ENCODE data around the gene TANGO2.

TANGO2 gene

GRCh38 chr22:20113551-20114310, 92.8 kb downstream of the TANGO2 start:
- H3K27ac ChIP-seq = no peak overlapping the region
- no peak for DNase-seq (ENCODE audit: low read depth, low spot score)

GRCh38 chr22:20114506-20115475, 93.9 kb downstream of the TANGO2 start:
- no peak for DNase-seq (ENCODE audit: low read depth, low spot score)
- H3K27ac ChIP-seq = no peak overlapping the region

GRCh38 chr22:20115691-20116375, 94.9 kb downstream of the TANGO2 start, which contains the start of gene RANBP1:
RANBP1 (plus strand) TSS chr22:20116104; CDS start chr22:20116185, 81 bp downstream.
- DNase-seq (ENCODE audit: low read depth, low spot score) = no peak
- H3K27ac ChIP-seq = peak within 1 kb of the TSS; percentile 67

GRCh38 chr22:20116376-20116950, 95.6 kb downstream of the TANGO2 start:
- no peak for DNase-seq (ENCODE audit: low read depth, low spot score)
- H3K27ac ChIP-seq = peak overlapping the region; percentile 67
